WTC11 (cell line): Measurements from ENCODE around the gene INKA2. TPM values are rescaled to one million over a fixed set of nuclear protein-coding genes. Genes with fewer than 3 reads are reported as not detected.

Source experiments
- ATAC-seq: fragments of 200-7000 bp; cut with Tn5 transposase; 2 replicates; pipeline ENCODE4 v1.10.0; 2021; ENCODE audit warnings: mild to moderate bottlenecking, moderate library complexity
- CTCF ChIA-PET: fragments of 300-600 bp; sonication (Branson Sonifier 250); formaldehyde crosslinking; loops from one replicate; lab custom pipeline; 2021; ENCODE audit warnings: antibody characterized with exemption; lab: Charles Lee
- POLR2A ChIA-PET: fragments of 350-600 bp; sonication (Branson Sonifier 250); formaldehyde crosslinking; loops from one replicate; lab custom pipeline; 2021; ENCODE audit warnings: antibody characterized with exemption; lab: Charles Lee
- DNase-seq: peaks from one replicate; pipeline ENCODE4 v3.0.0; 2021; ENCODE audit warnings: low spot score
- H3K27ac Mint-ChIP-seq: 2 replicates; pipeline ENCODE4 v1.8.0; 2021; ENCODE audit warnings: mixed read lengths
- H3K27me3 Mint-ChIP-seq: 2 replicates; pipeline ENCODE4 v1.8.0; 2021; ENCODE audit warnings: low read depth, mild to moderate bottlenecking, moderate library complexity, mixed read lengths
- H3K36me3 Mint-ChIP-seq: 2 replicates; pipeline ENCODE4 v1.8.0; 2021; ENCODE audit warnings: mixed read lengths
- H3K4me1 Mint-ChIP-seq: 2 replicates; pipeline ENCODE4 v1.8.0; 2022; ENCODE audit warnings: mixed read lengths
- H3K4me3 Mint-ChIP-seq: 2 replicates; pipeline ENCODE4 v1.8.0; 2021; ENCODE audit warnings: mild to moderate bottlenecking, moderate library complexity, mixed read lengths
- H3K9me3 Mint-ChIP-seq: 2 replicates; pipeline ENCODE4 v1.8.0; 2021; ENCODE audit warnings: mixed read lengths
- AFF4 ChIP-seq: sonication (generic); formaldehyde crosslinking; IDR thresholded peaks from 2 replicates; pipeline ENCODE4 v1.8.1; 2023; ENCODE audit warnings: mild to moderate bottlenecking, missing genetic modification reagents, borderline replicate concordance
- AR ChIP-seq: fragments of 250-450 bp; sonication (Bioruptor Pico); IDR thresholded peaks from 2 replicates; pipeline ENCODE4 v1.9.0; 2021; ENCODE audit warnings: mild to moderate bottlenecking
- CTCF ChIP-seq: fragments of 200-600 bp; IDR thresholded peaks from 2 replicates; pipeline ENCODE4 v1.8.0; 2022; ENCODE audit warnings: antibody characterized with exemption
- E2F4 ChIP-seq: sonication (generic); formaldehyde crosslinking; IDR thresholded peaks from 2 replicates; pipeline ENCODE4 v1.8.1; 2022; ENCODE audit warnings: low read depth, mild to moderate bottlenecking, moderate library complexity, missing genetic modification reagents, borderline replicate concordance
- E2F5 ChIP-seq: sonication (generic); formaldehyde crosslinking; IDR thresholded peaks from 2 replicates; pipeline ENCODE4 v1.8.1; 2022; ENCODE audit warnings: mild to moderate bottlenecking, moderate library complexity, missing genetic modification reagents
- ETV6 ChIP-seq: sonication (generic); formaldehyde crosslinking; IDR thresholded peaks from 2 replicates; pipeline ENCODE4 v1.8.1; 2022; ENCODE audit warnings: mild to moderate bottlenecking, missing genetic modification reagents
- GABPB1 ChIP-seq: sonication (generic); formaldehyde crosslinking; IDR thresholded peaks from 2 replicates; pipeline ENCODE4 v1.8.1; 2023; ENCODE audit warnings: mild to moderate bottlenecking, missing genetic modification reagents
- IRF2 ChIP-seq: sonication (generic); formaldehyde crosslinking; IDR thresholded peaks from 2 replicates; pipeline ENCODE4 v1.8.0; 2022; ENCODE audit warnings: low read depth, missing genetic modification reagents, borderline replicate concordance
- NFYB ChIP-seq: sonication (generic); formaldehyde crosslinking; conservative IDR thresholded peaks from 2 replicates; pipeline ENCODE4 v1.8.0; 2022; ENCODE audit warnings: low read depth, missing genetic modification reagents
- TCF7 ChIP-seq: sonication (generic); formaldehyde crosslinking; IDR thresholded peaks from 2 replicates; pipeline ENCODE4 v1.8.0; 2022; ENCODE audit warnings: mild to moderate bottlenecking, low read depth, missing genetic modification reagents, moderate library complexity
- TEAD1 ChIP-seq: sonication (generic); formaldehyde crosslinking; IDR thresholded peaks from 2 replicates; pipeline ENCODE4 v1.8.0; 2022; ENCODE audit warnings: mild to moderate bottlenecking, missing genetic modification reagents
- ZSCAN18 ChIP-seq: fragments of 250-450 bp; sonication (Bioruptor Pico); IDR thresholded peaks from 2 replicates; pipeline ENCODE4 v2.1.2; 2022; ENCODE audit warnings: mild to moderate bottlenecking, moderate library complexity
- total RNA-seq: library from RNA; stranded (reverse); gene quantifications from 3 replicates; pipeline ENCODE4 v1.2.3, GENCODE V29; 2021

The INKA2 gene
- total RNA-seq, 1 experiment from 2014 or later = 20.1 TPM

GRCh38 chr1:111733992-111734341 is 5.2 kb downstream of the INKA2 start (continued):
- TF ChIP-seq CTCF (no peak), ZSCAN18 (CRISPR knock-in tag) (no peak)

- Mint-ChIP-seq H3K27me3 (no peaks in the 10 kb centered on the region), H3K27ac (no peak overlapping the region), H3K9me3 (no peaks in the 10 kb centered on the region), H3K4me1 (peaks cover 28% of the 10 kb centered on the region), H3K4me3 (no peak overlapping the region), H3K36me3 (no peaks in the 10 kb centered on the region; the same call in none of the 2 replicates)
- TF ChIP-seq GABPB1 (CRISPR knock-in tag) (0 out of 2 replicates have a peak, but pooled peaks have one; percentile 17), E2F4 (CRISPR knock-in tag) (no peak)
- ChIA-PET POLR2A (no interaction called here), CTCF (interaction anchor here (0.6 to 7.7 kb wide), 3 partner anchors 15 to 71 kb away, joined by 3 to 78 read pairs (median 3); no protein-coding TSS in a partner anchor)
- DNase-seq (no peak), ATAC-seq (no peak)
Observed at GRCh38 chr1:111733183-111733991, 5.8 kb downstream of the INKA2 start.

GRCh38 chr1:111732718-111733117 is 6.5 kb downstream of the INKA2 start:
- peaks cover 4% of the 10 kb centered on the region for H3K36me3 Mint-ChIP-seq
- H3K4me1 Mint-ChIP-seq = peaks cover 28% of the 10 kb centered on the region
- H3K27me3 Mint-ChIP-seq = no peaks in the 10 kb centered on the region
- no peak overlapping the region for H3K4me3 Mint-ChIP-seq
- no peak for DNase-seq
- TF ChIP-seq TCF7 (CRISPR knock-in tag) = no peak
- no peak for TF ChIP-seq AFF4 (CRISPR knock-in tag)
- TF ChIP-seq TEAD1 = no peak
- TF ChIP-seq E2F5 (CRISPR knock-in tag) = no peak
- TF ChIP-seq AR (CRISPR knock-in tag) = no peak
- no peak for TF ChIP-seq IRF2 (CRISPR knock-in tag)
- TF ChIP-seq NFYB = no peak
- no peak for TF ChIP-seq ETV6 (CRISPR knock-in tag)
- POLR2A ChIA-PET = no interaction called here
- no peaks in the 10 kb centered on the region for H3K9me3 Mint-ChIP-seq
- ATAC-seq = no peak
- CTCF ChIA-PET = interaction anchor here (0.7 to 1.1 kb wide), 3 partner anchors 16 to 23 kb away, joined by 3 read pairs; partner anchors contain the start of gene DDX20
- peak overlapping the region; percentile 72; the same call in 1 of the 2 replicates for H3K27ac Mint-ChIP-seq
